A172 (cell line): ENCODE results near the gene SUCLA2. TPM values are rescaled to one million over a fixed set of nuclear protein-coding genes. Genes with fewer than 3 reads are reported as not detected.
A peak's percentile ranks its signal among the peaks of the same experiment; 100 is the strongest.
"Not testable (repeated sequence)": the region's sequence is repeated elsewhere in the genome, so short reads cannot be mapped to it uniquely, and the experiment has no call there.

Experiments used
- DNase-seq: peaks from one replicate; pipeline ENCODE4 v3.0.0-alpha.2; 2015; ENCODE audit warnings: low spot score
- total RNA-seq: library from RNA; depleted of rRNA; stranded (reverse); fragments of >200 nt; shearing (Covaris generic); gene quantifications from 2 replicates; pipeline ENCODE4 v1.2.3, GENCODE V29; 2014; rRNA removed

SUCLA2 gene
- 64.4 and 74.4 TPM in 2 replicates for total RNA-seq

GRCh38 chr13:48001114-48001881, at the start of gene SUCLA2:
SUCLA2 (minus strand) TSS chr13:48001273; CDS start chr13:48001269, 4 bp downstream.
- peak; percentile 70 for DNase-seq

GRCh38 chr13:48050550-48050949, 49.5 kb upstream of the SUCLA2 start:
- no peak for DNase-seq

GRCh38 chr13:48043789-48044503, 42.9 kb upstream of the SUCLA2 start:
- DNase-seq, result no peak

DNA sequence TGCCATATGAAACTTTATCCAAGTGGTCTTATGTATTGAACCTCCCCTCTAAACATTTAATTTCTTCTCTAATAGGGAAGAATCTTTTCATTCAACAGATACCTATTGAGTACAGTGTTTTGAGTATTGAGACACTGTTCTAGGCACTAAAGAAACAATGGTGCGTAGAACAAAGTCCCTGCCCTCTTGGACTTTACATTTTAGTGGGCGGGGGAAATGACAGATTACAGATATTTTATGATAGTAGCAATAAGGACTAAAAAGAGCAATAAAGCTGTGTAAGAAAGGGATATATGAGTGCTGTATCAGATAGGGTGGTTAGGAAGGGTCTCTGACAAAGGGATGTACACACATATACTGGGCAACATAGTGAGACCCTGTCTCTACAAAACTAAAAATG, 41.8 kb upstream of the SUCLA2 start:
- DNase-seq, result no peak

DNA sequence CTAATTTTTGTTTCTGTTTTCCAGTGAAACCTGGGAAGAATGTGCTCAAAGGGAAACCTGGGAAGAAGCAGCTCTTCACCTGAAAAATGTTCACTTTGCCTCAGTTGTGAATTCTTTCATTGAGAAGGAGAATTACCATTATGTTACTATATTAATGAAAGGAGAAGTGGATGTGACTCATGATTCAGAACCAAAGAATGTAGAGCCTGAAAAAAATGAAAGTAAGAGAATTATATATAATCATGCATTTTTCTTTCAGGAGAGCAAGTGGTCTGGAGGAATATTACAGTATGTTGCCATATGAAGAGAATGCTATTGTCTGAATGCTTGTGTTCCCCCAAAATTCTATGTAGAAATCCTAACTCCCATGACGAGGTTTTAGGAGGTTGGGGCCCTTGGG, 39.8 kb upstream of the SUCLA2 start:
- DNase-seq, result no peak

- DNase-seq, result no peak
Measured at GRCh38 chr13:48040049-48040448, 39.0 kb upstream of the SUCLA2 start.

DNA sequence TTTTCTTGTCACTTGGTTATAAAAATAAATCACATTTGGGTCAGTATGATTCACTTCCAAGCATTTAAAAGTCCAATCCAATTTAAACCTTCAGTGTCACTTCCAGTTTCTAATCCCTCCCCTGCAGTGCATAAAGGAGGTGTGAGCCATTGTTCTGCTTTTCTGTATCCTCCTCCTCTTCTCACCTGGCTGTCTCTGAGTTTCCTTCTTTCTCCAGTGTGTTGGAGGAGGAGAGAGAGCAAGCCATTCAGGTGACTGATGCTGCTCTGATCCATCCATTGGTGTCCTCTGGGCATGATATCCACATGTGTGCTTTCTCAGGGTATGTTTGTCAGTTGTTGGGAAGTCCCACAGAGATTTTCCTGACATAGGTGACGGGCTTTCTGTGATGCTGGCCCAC, 37.7 kb upstream of the SUCLA2 start:
- DNase-seq, result no peak

DNA sequence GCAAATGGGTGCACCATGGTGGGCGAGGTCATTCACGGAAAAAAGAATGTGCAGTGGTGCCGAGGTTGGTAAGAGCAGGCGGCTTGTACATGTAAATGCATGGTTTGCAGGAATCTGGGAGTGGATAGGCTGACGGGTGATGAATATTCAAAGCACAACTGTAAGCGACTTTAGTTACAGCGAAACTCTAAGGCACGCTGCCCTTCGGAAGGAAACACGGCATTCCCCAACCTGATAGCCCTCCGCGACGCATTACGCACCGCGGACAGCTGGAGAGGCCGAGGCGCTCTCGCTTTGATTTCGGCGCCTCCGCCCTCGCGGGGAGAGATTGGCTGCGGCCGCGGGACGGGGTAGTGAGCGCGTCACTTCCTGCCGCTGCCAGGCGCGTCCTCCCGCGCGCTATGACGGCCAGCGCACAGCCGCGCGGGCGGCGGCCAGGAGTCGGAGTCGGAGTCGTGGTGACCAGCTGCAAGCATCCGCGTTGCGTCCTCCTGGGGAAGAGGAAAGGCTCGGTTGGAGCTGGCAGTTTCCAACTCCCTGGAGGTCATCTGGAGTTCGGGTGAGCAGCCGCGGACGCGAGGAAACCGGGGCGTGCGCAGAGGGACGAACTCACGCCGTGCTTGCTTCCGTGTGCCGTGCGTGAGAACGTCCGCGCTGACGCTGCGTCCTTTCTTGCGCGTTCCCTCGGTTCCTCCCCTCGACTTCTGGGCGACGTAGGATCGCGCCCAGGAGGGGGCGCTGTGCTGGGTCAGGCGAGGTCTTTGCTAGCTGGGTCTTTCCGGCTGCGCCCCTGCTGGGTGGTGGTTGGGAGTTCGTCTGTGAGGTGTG, 36.5 kb upstream of the SUCLA2 start, which contains the start of gene NUDT15:
Gene NUDT15 (plus strand): TSS at position 381 of the 828 bp plus-strand sequence. CDS start 21 bp downstream, at position 402.
- peak; percentile 87 for DNase-seq

DNA sequence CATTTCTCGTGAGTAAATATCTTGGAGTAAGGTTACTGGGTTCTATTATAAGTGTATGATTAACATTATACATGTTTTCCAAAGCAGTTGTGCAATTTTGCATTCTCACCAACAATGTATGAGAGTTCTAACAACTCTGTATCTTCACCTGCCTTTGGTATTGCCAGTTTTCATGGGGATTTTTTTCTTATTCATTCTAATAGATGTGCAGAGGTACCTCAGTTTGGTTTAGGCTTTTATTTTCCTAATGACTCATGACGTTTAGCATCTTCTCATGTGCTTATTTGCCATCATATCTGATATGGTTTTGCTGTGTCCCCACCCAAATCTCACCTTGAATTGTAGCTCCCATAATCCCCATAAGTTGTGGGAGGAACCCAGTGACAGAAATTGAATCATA, 28.8 kb upstream of the SUCLA2 start:
- no peak for DNase-seq

DNA sequence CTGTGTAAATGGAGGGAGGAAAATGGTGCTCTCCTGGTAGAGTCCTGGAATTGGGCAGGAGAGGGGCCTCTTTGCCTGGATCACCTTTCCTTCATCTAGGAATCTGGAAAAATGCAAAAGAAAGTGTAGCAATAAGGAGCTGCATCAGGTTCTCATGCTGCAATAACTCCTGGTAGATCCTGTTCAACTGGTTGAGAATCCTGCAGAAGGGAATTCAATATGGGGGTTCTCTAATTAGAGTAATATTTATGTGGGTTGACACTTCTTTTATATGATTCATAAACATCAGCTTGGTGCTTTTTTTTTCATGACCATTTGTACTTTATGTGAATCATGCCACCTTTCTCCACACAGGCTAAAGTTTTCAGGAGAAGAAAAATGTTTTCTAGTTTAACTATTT, 27.0 kb upstream of the SUCLA2 start:
- DNase-seq, result no peak

DNA sequence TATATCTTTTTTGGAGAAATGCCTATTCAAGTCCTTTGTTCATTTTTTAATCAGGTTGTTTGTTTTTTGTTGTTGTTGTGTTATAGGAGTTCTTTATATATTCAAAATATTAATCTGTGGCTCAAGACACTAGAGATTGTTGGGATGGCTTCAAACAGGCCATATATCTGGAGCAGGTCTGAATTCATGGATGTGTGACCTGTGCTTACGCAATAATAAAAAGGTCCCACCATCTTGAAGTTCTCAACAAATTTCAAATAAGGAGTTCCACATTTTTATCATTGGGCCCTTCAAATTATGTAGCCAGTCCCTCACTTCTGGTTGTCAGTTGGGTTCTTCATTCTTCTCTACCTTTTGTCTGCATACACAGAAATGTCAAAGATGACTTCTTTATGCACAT, 18.7 kb upstream of the SUCLA2 start:
- DNase-seq, result no peak

DNA sequence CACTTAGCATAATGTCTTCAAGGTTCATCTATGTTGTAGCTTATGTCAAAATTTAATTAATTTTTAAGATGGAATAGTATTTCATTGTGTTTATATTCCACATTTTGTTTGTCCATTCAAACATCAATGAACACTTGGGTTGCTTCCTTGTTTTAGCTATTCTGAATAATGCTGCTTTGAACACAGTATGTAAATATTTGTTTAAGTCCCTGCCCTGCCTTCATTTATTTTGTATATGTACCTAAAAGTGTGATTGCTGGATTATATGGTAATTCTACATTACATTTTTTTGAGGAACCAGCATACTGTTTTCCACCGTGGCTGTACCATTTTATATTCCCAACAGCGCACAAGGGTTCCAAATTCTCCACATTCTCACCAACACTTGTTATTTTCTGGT, 17.6 kb upstream of the SUCLA2 start:
- no peak for DNase-seq

DNA sequence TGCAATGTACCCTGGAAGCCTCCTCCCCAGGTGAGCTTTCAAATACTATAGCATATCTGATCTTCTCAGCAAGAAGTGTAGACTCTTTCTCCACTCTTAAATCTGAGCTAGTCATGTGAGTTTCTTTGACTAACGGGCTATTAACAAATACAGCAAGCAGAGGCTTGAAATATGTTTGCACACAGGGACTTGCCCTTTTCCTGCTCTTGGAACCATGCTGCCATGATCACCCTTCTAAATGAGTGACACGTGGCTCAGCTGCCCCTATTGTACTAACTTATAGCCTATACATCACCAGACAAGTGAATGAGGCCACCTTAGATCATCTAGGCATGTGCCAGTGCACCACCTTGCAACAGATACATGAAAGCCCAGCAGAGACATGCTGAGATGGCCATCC, 13.3 kb upstream of the SUCLA2 start:
- no peak for DNase-seq

DNA sequence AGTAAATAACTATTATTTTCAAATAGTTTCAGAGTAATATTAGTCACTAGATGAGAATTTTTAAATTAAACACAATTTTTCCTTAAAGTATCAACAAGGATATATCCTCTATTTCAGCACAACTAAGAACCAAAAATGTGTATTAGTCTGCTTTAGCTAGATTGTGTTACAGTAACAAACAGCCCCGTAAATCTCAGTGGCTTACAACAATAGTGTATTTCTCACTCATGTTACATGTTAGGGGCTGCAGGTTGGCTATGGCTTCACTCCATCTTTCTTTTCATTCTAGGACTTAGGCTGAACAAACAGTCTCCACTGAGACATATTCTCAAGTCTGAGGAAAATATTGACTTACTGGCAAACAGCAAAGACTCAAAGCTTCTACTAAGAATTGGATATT, 11.6 kb upstream of the SUCLA2 start:
- DNase-seq, result no peak

DNA sequence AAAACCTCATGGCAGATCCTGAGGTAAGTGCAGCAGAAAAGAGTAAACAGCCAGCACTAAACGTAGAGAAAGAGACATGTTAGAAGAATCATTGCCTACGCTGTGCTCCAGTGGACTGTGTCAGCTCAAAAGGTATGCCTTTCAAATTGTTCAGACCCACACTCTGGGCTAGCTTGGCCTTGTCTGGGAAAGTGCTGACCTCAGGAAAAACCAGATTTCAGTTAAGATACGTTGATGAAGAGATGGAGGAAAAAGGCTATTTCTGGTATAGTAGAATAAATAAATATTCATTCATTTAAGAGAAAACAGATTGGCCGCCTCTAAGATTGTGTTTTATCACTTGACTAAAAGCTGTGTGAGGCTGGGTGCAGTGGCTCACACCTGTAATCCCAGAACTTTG, 9.6 kb upstream of the SUCLA2 start:
- DNase-seq, result no peak

DNA sequence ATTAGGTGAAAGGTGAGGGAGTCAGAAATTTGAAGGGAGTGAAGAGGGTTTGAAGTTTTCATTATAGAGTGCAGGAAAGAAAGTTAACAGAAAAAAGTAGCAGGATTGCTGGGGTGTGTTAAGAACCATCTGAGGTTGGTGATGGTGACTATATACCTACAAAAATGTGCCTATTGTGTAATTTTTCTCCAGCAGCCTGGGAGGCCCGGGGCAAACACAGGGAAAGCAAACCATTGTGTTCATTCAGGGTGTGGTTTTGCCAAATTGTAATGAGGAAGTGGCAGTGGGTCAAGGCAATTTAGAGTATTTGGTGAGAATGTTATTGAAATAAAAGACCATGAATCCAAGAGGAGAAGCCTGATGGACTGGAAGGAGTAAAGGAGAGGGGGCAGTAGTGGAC, 8.2 kb upstream of the SUCLA2 start:
- DNase-seq, result peak; percentile 21

GRCh38 chr13:48006396-48006795, 5.3 kb upstream of the SUCLA2 start:
- DNase-seq, result peak; percentile 11

GRCh38 chr13:48004201-48004600, 3.1 kb upstream of the SUCLA2 start:
- no peak for DNase-seq

GRCh38 chr13:48001999-48002398, 926 bp upstream of the SUCLA2 start:
- not testable (repeated sequence) for DNase-seq

- no peak for DNase-seq
Measured at GRCh38 chr13:48000559-48001113, 437 bp downstream of the SUCLA2 start.

DNA sequence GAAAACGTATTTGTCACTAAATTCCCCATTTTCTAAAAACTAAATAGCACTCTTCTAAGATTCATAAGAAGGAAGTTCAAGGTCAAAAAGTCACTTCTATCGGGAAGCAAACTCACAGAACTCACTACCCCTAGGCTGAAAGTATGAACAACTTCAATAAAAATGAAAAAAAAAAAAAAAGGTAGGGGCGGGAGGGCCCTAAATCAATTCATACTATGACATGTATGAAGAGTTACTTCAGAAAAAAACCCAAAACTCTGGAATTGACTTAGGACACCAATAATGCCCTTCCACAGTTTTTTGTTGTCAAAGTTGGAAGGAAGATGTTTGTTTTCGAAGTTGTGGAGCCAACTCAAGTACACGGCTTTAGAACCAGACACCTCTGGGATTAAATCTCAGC, 1.1 kb downstream of the SUCLA2 start:
- no peak for DNase-seq

- DNase-seq, result no peak
Measured at GRCh38 chr13:47997384-47997783, 3.7 kb downstream of the SUCLA2 start.
